Neural crest cell (in vitro differentiated cells): ENCODE results near the gene POFUT1. TPM values are rescaled to one million over a fixed set of nuclear protein-coding genes. Genes with fewer than 3 reads are reported as not detected.
"Not testable (repeated sequence)": the region's sequence is repeated elsewhere in the genome, so short reads cannot be mapped to it uniquely, and the experiment has no call there.

Source experiments
- DNase-seq: peaks from one replicate; pipeline ENCODE4 v3.0.0; 2021; ENCODE audit warnings: low read depth, mixed read lengths, low spot score
- H3K27ac Mint-ChIP-seq: one replicate; pipeline ENCODE4 v1.8.0; 2021; ENCODE audit warnings: mild to moderate bottlenecking, mixed read lengths; ENCODE audit not compliant: unreplicated experiment
- H3K27me3 Mint-ChIP-seq: 2 replicates; pipeline ENCODE4 v1.8.0; 2021; ENCODE audit warnings: low read depth, mild to moderate bottlenecking, mixed read lengths
- H3K36me3 Mint-ChIP-seq: 2 replicates; pipeline ENCODE4 v1.8.0; 2021; ENCODE audit warnings: low read depth, mild to moderate bottlenecking, mixed read lengths
- H3K4me1 Mint-ChIP-seq: 2 replicates; pipeline ENCODE4 v1.8.0; 2021; ENCODE audit warnings: mixed read lengths
- H3K4me3 Mint-ChIP-seq: one replicate; pipeline ENCODE4 v1.8.0; 2021; ENCODE audit warnings: mild to moderate bottlenecking, mixed read lengths
- H3K9me3 Mint-ChIP-seq: 2 replicates; pipeline ENCODE4 v1.8.0; 2021; ENCODE audit warnings: mixed read lengths
- total RNA-seq: library from RNA; stranded (reverse); gene quantifications from 2 replicates; pipeline ENCODE4 v1.2.1, GENCODE V29; 2021
- TF ChIP-seq, protein P1 (sequence below): fragments of 200-600 bp; sonication (generic); conservative IDR thresholded peaks from 2 replicates; pipeline ENCODE4 v1.5.0; 2021; ENCODE audit warnings: antibody characterized with exemption, mild to moderate bottlenecking

The POFUT1 gene
- total RNA-seq, 1 donor from 2014 or later: 51.4 TPM

DNA sequence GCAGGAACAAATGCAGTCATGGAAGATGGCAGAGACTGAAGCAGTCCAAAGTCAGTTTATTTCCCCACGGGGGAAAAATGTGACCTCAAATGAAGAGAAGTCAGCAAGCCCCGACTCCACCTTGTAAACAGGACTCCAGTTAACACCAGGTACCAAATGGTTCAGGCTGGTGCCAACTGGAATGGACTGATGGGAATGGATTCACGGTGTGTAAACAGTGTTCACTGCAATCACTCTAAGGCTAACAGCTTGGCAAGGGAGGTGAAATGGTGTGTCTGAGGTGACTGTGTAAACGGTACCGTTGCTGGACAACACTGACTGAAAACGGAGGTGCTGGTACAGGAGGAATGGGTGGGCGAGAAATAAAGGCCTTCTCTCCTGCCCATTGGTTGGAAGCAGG is 12.1 kb upstream of the POFUT1 start:
- DNase-seq: no peak
- H3K9me3 Mint-ChIP-seq: no peaks in the 10 kb centered on the region
- H3K36me3 Mint-ChIP-seq: peaks cover 25% of the 10 kb centered on the region
- H3K4me3 Mint-ChIP-seq: peak overlapping the region; percentile 16
- H3K27me3 Mint-ChIP-seq: no peaks in the 10 kb centered on the region
- TF ChIP-seq, protein P1, sequence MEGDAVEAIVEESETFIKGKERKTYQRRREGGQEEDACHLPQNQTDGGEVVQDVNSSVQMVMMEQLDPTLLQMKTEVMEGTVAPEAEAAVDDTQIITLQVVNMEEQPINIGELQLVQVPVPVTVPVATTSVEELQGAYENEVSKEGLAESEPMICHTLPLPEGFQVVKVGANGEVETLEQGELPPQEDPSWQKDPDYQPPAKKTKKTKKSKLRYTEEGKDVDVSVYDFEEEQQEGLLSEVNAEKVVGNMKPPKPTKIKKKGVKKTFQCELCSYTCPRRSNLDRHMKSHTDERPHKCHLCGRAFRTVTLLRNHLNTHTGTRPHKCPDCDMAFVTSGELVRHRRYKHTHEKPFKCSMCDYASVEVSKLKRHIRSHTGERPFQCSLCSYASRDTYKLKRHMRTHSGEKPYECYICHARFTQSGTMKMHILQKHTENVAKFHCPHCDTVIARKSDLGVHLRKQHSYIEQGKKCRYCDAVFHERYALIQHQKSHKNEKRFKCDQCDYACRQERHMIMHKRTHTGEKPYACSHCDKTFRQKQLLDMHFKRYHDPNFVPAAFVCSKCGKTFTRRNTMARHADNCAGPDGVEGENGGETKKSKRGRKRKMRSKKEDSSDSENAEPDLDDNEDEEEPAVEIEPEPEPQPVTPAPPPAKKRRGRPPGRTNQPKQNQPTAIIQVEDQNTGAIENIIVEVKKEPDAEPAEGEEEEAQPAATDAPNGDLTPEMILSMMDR: no peak
- peak overlapping the region; percentile 38 for H3K27ac Mint-ChIP-seq
- peaks cover 4% of the 10 kb centered on the region for H3K4me1 Mint-ChIP-seq

DNA sequence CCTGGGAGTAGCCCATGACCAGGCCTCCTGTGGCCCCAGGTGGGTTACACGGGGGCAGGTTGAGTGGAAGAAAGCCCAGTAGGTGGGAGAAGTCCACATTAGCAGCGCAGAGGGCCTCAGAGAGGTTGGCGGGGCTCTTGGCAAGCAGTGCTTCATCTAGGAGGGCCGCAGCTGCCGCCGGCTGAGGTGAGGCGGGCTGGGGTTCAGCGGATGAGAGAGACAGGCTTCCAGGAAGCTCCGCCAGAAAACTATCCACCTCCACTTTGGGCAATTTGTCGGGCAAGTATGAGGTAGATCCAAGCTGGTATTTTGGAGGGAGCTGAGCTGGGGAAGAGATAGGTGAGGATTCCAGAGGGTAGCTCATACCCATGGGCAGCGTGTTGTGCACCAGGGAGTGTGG is 11.1 kb upstream of the POFUT1 start:
- H3K27ac Mint-ChIP-seq, H3K9me3 Mint-ChIP-seq, H3K27me3 Mint-ChIP-seq, DNase-seq, H3K4me1 Mint-ChIP-seq, H3K4me3 Mint-ChIP-seq: not testable (repeated sequence)
- H3K36me3 Mint-ChIP-seq: peaks cover 25% of the 10 kb centered on the region

DNA sequence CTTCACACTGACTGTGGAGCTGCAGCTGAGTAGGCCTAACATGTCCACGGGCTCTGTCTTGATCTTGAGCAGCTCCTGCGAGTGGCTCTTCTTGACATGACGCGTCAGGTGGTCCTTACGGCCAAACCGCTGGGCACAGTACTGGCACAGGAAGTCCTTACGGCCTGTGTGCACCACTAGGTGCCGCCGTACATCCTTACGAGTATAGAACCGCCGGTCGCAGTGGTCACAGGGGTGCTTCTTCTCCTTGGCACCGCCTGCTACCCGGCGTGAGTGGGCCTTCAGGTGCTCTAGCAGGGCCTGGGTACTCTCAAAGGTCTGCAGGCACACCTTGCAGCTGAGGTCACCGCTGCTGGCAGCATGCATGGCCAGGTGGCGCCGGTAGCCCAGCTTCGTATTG is 10.5 kb upstream of the POFUT1 start:
- H3K36me3 Mint-ChIP-seq: peaks cover 27% of the 10 kb centered on the region
- H3K4me1 Mint-ChIP-seq, H3K4me3 Mint-ChIP-seq, H3K27ac Mint-ChIP-seq, H3K9me3 Mint-ChIP-seq, DNase-seq, H3K27me3 Mint-ChIP-seq: not testable (repeated sequence)

DNA sequence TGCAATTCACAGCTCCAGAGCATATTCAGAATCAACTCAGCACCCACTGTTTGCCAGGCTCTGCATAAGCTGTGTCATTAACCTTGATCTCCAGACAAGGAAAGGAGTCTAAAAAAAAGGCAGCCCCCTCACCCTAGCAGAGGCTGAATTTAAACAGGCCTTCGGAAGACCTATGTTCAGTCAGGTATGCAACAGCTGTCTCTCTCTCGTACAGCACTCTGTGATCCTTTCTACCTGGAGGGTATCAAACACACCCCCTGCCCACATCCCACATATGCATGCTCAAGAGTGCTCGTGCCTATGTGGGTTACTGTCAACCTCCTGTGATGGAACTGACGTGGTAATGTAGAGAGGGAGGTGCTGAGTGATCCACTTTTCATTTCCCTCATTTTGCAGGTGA is 8.7 kb upstream of the POFUT1 start:
- peaks cover 15% of the 10 kb centered on the region for H3K4me1 Mint-ChIP-seq
- TF ChIP-seq, protein P1: no peak
- peaks cover 28% of the 10 kb centered on the region for H3K36me3 Mint-ChIP-seq
- DNase-seq: no peak
- H3K9me3 Mint-ChIP-seq: no peaks in the 10 kb centered on the region
- H3K27me3 Mint-ChIP-seq: no peaks in the 10 kb centered on the region
- no peak overlapping the region for H3K27ac Mint-ChIP-seq
- no peak overlapping the region for H3K4me3 Mint-ChIP-seq

DNA sequence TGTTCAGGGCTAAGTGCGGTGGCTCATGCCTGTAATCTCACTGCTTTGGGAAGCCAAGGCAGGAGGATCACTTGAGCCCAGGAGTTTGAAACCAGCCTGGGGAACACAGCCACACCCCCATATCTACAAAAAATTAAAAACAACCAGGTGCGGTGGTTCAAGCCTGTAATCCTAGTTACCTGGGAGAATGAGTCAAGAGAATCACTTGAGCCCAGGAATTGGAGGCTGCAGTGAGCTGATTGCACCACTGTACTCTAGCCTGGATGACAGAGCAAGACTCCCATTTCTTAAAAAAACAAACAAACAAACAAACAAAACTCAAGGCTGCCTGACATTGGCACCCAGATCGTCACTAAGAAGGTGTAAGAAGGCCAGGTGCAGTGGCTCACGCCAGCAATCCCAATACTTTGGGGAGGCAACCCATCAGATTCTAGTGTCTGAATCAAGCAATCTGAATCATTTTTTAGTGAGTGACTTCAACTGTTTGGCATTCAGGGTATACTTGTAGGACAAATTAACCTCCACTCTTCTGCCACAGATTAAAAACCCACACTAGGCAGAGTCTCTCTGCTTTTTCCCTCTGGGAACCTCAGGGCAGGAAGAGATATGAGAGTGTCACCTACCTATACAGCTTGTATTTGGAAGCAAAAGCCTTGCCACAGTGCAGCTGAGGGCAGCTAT is 6.2 kb upstream of the POFUT1 start:
- Mint-ChIP-seq H3K9me3 (no peaks in the 10 kb centered on the region), H3K4me3 (no peak overlapping the region), H3K36me3 (peaks cover 14% of the 10 kb centered on the region), H3K27ac (no peak overlapping the region), H3K27me3 (no peaks in the 10 kb centered on the region), H3K4me1 (peaks cover 39% of the 10 kb centered on the region)
- TF ChIP-seq, protein P1: no peak
- no peak for DNase-seq

DNA sequence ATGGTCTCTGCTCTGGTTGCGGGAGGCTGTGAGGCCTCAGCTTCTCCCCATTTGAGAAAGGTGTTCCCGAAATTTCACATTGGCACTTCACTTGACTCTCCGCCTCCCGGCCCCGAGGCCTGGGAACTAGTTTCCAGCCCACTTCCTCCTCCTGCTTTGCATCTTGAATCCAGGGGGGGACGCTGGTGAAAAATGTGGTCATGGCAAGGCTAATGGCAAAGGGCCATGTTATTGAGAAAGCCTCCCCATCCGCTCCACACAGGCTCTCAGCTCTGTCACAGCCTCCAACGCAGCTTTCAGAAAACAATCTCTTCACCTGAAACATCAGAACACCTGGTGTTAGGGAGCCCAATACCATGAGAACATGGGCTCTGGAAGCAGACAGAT is 5.7 kb upstream of the POFUT1 start:
- H3K4me1 Mint-ChIP-seq: peaks cover 44% of the 10 kb centered on the region
- H3K9me3 Mint-ChIP-seq: no peaks in the 10 kb centered on the region
- TF ChIP-seq, protein P1: no peak
- peaks cover 14% of the 10 kb centered on the region for H3K36me3 Mint-ChIP-seq
- no peak for DNase-seq
- H3K27me3 Mint-ChIP-seq: no peaks in the 10 kb centered on the region
- H3K4me3 Mint-ChIP-seq: no peak overlapping the region
- no peak overlapping the region for H3K27ac Mint-ChIP-seq
